Fibroblast of lung (primary cell): Measurements from ENCODE around the gene WHAMM. TPM values are rescaled to one million over a fixed set of nuclear protein-coding genes. Genes with fewer than 3 reads are reported as not detected.

Experiments used
- DNase-seq, 2 donors: peaks; one replicate each; pipeline versions ENCODE4 v3.0.0 to v3.0.0-alpha.2; 2010; ENCODE audit warnings: low read depth in 2 of 2
- H2AFZ ChIP-seq: 2 replicates; pipeline ENCODE4 v1.5.1; 2012; ENCODE audit warnings: low read length, control low read depth, inconsistent platforms
- H3K27ac ChIP-seq: 2 replicates; pipeline ENCODE4 v1.5.1; 2011; ENCODE audit warnings: low read length, control low read depth; ENCODE audit not compliant: insufficient read depth
- H3K27me3 ChIP-seq: 2 replicates; pipeline ENCODE4 v1.5.1; 2011; ENCODE audit warnings: mild to moderate bottlenecking, low read length; ENCODE audit not compliant: control insufficient read depth, insufficient read depth
- H3K36me3 ChIP-seq: 2 replicates; pipeline ENCODE4 v1.5.1; 2011; ENCODE audit warnings: low read length; ENCODE audit not compliant: control insufficient read depth, insufficient read depth
- H3K4me1 ChIP-seq: 2 replicates; pipeline ENCODE4 v1.5.1; 2011; ENCODE audit warnings: low read length; ENCODE audit not compliant: control insufficient read depth, insufficient read depth; ENCODE audit errors: extremely low read depth
- H3K4me2 ChIP-seq: 2 replicates; pipeline ENCODE4 v1.5.1; 2011; ENCODE audit warnings: low read length, control low read depth; ENCODE audit not compliant: insufficient read depth; ENCODE audit errors: extremely low read depth
- H3K4me3 ChIP-seq, 4 experiments: fragments of 200-600 bp in 1 of 4; sonication (generic) in 1 of 4; replicated peaks in 1 of 4; 2 replicates each; pipeline ENCODE4 v1.5.1; 2011 to 2016; ENCODE audit warnings: low read length in 4 of 4, low read depth in 3 of 4, mild to moderate bottlenecking in 3 of 4, control low read depth in 2 of 4, inconsistent platforms in 1 of 4, mixed read lengths in 1 of 4; ENCODE audit not compliant: insufficient read depth in 1 of 4; ENCODE audit errors: control extremely low read depth in 1 of 4
- H3K79me2 ChIP-seq: 2 replicates; pipeline ENCODE4 v1.5.1; 2012; ENCODE audit warnings: mild to moderate bottlenecking, low read length, inconsistent platforms; ENCODE audit not compliant: control insufficient read depth, insufficient read depth
- H3K9ac ChIP-seq: 2 replicates; pipeline ENCODE4 v1.5.1; 2011; ENCODE audit warnings: mild to moderate bottlenecking, low read length, control low read depth; ENCODE audit not compliant: insufficient read depth
- H3K9me3 ChIP-seq: 2 replicates; pipeline ENCODE4 v1.5.1; 2012; ENCODE audit warnings: low read depth, low read length; ENCODE audit not compliant: control insufficient read depth, insufficient read depth
- H4K20me1 ChIP-seq: 2 replicates; pipeline ENCODE4 v1.5.1; 2011; ENCODE audit warnings: low read length; ENCODE audit not compliant: control insufficient read depth, insufficient read depth; ENCODE audit errors: extremely low read depth
- CTCF ChIP-seq, 2 donors: IDR thresholded peaks in 1 of 2; conservative IDR thresholded peaks in 1 of 2; 1 replicate in 1 of 2; 2 replicates in 1 of 2; pipeline ENCODE4 v1.5.1; 2011 to 2012; ENCODE audit warnings: low read length in 2 of 2, control low read depth in 1 of 2, inconsistent platforms in 1 of 2, low read depth in 1 of 2, mild to moderate bottlenecking in 1 of 2
- EZH2 ChIP-seq: IDR thresholded peaks from 2 replicates; pipeline ENCODE4 v1.5.1; 2012; ENCODE audit warnings: low read length, control low read depth, mild to moderate bottlenecking; ENCODE audit errors: missing control alignments
- polyA plus RNA-seq, 2 donors: library from polyadenylated mRNA; depleted of rRNA in 1 of 2; stranded (reverse) in 1 of 2; unstranded in 1 of 2; fragments of >200 nt; gene quantifications; 2 replicates each; pipeline ENCODE4 v1.2.1, GENCODE V29; 2011 to 2012; ENCODE audit warnings: missing spikeins in 1 of 2
- total RNA-seq: library from RNA; depleted of rRNA; stranded (reverse); fragments of >200 nt; gene quantifications from 2 replicates; pipeline ENCODE4 v1.2.1, GENCODE V29; 2014

The WHAMM gene
- total and polyA plus RNA-seq, 2 donors (not counting 1 experiment from before 2014, with no cell fraction given), result 5.3 to 5.6 TPM

GRCh38 chr15:82839136-82839535, 29.7 kb downstream of the WHAMM start:
- no peak overlapping the region for H3K27ac ChIP-seq
- H3K4me2 ChIP-seq, result no peak overlapping the region
- H3K4me3 ChIP-seq, result no peak overlapping the region
- no peak for DNase-seq
- H4K20me1 ChIP-seq, result no peaks in the 10 kb centered on the region
- TF ChIP-seq EZH2 (no peak), CTCF (conservative IDR thresholded peaks at IDR 0.05 in 1 of 2, IDR thresholded peaks at IDR 0.05 in 1 of 2; ENCODE audit: low read depth in 1 of 2, low read length in 2 of 2) (no peak)
- no peaks in the 10 kb centered on the region for H3K4me1 ChIP-seq
- no peaks in the 10 kb centered on the region for H3K79me2 ChIP-seq
- no peaks in the 10 kb centered on the region for H3K9me3 ChIP-seq
- H3K9ac ChIP-seq, result no peak overlapping the region
- H3K27me3 ChIP-seq, result no peaks in the 10 kb centered on the region
- H3K36me3 ChIP-seq, result peaks cover 6% of the 10 kb centered on the region
- H2AFZ ChIP-seq, result no peak overlapping the region

- no peak for DNase-seq
- no peak overlapping the region for H3K4me3 ChIP-seq
- no peaks in the 10 kb centered on the region for H3K79me2 ChIP-seq
- peaks cover 3% of the 10 kb centered on the region for H3K36me3 ChIP-seq
- H3K9me3 ChIP-seq, result no peaks in the 10 kb centered on the region
- H4K20me1 ChIP-seq, result no peaks in the 10 kb centered on the region
- no peaks in the 10 kb centered on the region for H3K27me3 ChIP-seq
- H3K27ac ChIP-seq, result no peak overlapping the region
- no peak for TF ChIP-seq CTCF (conservative IDR thresholded peaks at IDR 0.05 in 1 of 2, IDR thresholded peaks at IDR 0.05 in 1 of 2; ENCODE audit: low read depth in 1 of 2, low read length in 2 of 2)
- no peak for TF ChIP-seq EZH2
- H3K4me2 ChIP-seq, result no peak overlapping the region
- no peaks in the 10 kb centered on the region for H3K4me1 ChIP-seq
- no peak overlapping the region for H3K9ac ChIP-seq
- no peak overlapping the region for H2AFZ ChIP-seq
These were observed 30.7 kb downstream of the WHAMM start for GRCh38 chr15:82840166-82840565.

- no peak for DNase-seq
- H3K4me1 ChIP-seq, result no peaks in the 10 kb centered on the region
- H3K36me3 ChIP-seq, result no peaks in the 10 kb centered on the region
- H4K20me1 ChIP-seq, result no peaks in the 10 kb centered on the region
- H2AFZ ChIP-seq, result no peak overlapping the region
- no peaks in the 10 kb centered on the region for H3K79me2 ChIP-seq
- no peak for TF ChIP-seq CTCF (conservative IDR thresholded peaks at IDR 0.05 in 1 of 2, IDR thresholded peaks at IDR 0.05 in 1 of 2; ENCODE audit: low read depth in 1 of 2, low read length in 2 of 2)
- no peak for TF ChIP-seq EZH2
- H3K9ac ChIP-seq, result no peak overlapping the region
- no peaks in the 10 kb centered on the region for H3K27me3 ChIP-seq
- H3K4me2 ChIP-seq, result no peak overlapping the region
- no peaks in the 10 kb centered on the region for H3K9me3 ChIP-seq
- H3K4me3 ChIP-seq, result no peak overlapping the region
- no peak overlapping the region for H3K27ac ChIP-seq
These were observed 34.1 kb downstream of the WHAMM start for GRCh38 chr15:82843566-82843965.
